ENCODE data around the gene DNAH17. TPM values are rescaled to one million over a fixed set of nuclear protein-coding genes. Genes with fewer than 3 reads are reported as not detected.

DNAH17 gene
- total RNA-seq, 1 experiment from 2014 or later, result 0.41 TPM

DNA sequence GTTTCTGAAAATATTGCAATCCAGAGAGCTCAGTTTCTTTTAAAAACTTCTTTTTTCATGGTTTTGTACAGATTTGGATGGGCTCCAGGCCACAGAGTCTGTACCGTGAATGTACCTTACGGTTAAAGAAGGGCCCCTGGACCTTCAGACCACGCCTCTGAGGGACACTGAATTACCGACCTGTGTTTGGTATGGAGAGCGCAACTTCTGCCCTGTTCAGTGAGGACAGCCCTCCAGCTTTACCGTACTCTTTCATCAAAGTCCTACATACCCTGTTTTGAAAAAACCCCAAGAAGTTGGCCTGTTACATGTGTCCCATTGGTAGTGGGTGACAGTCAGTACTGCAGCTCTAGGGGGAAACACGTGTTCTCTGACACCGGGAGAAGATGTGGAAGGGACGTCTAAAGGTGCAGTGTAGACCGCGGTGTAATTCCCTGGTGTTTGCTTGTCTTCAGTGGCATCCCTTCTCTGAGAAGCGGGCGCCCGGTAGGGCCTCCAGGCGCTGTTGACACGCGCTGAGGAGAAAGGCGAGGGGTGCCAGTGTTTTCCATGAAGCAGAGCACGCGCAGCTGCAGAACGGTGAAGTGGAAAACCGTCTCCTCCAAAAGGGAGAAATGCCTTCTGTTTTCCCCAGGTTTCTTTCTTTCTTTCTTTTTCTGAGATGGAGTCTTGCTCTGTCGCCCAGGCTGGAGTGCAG is 192.6 kb downstream of the DNAH17 start:
- DNase-seq (ENCODE audit: low read depth), result no peak
- in situ Hi-C loops (cut with HindIII; ENCODE audit: low pct_unique_long_range_greater_than_20kb, low sequenced_read_pairs), result no loop called here

DNA sequence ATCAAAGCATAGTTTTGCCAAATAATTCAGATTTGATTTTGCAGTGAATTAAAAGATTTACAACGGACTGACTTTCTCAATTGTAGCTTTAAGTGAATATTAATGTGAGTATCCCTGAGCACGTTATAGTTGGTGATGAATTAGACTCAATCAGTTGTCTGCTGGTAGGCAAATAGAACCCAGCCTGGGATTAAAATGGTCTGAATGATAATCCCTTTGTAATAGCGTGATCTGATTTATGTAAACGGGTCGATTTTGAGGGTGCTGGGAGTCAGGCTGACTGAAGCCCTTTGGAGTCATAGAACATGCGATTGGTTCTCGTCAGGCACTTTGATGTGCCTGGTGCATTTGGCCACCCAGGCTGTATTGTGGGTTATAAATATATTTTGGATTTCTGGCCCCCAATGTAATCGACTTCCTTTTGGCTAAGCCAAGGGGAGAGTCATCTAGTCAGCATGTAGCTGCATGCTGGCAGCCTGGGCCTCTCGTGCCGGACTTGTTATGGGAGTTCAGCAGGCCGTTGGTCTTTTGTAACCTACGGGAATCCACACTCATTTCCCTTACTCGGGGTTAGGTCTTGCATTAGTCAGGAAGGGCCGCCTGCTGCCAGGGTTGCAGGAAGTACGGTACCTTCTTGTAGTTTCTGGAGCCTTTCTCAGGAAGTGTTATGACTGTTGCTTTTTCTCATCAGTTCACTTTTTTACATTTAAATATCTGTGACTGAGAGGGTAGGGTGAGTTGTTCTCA is 193.3 kb downstream of the DNAH17 start:
- in situ Hi-C loops (cut with HindIII; ENCODE audit: low pct_unique_long_range_greater_than_20kb, low sequenced_read_pairs), result no loop called here
- no peak for DNase-seq (ENCODE audit: low read depth)

DNA sequence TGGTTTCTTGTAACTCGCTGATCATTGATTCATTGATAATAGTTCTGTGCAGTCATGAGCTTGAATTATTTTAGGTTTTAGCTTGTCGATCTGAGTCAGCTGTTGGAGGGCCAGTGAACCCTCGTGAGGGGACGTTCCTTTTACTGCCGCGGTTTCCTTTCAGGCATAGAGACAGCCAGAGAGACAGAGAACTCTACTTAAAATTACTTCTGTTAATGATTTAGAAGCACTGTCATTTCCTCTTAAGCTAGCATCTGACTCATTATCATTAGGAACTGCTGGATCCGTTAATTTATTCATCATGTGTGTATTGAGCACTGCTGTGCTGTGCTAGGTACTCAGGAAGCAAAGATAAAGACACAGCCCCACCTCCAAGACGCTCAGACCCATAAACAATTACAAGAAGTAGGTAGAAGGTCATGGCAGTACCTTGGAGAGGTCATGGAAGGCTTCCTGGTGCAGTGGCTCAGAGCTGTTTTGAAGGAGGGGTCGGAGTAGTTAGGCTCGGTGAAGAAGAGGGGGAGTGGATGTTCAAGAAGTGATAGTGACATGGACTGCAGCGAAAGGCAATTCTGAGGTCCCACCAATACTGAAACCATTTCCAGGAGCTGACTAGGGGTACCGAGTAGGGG is 195.5 kb downstream of the DNAH17 start:
- in situ Hi-C loops (cut with HindIII; ENCODE audit: low pct_unique_long_range_greater_than_20kb, low sequenced_read_pairs), result no loop called here
- DNase-seq (ENCODE audit: low read depth), result peak; percentile 87

DNA sequence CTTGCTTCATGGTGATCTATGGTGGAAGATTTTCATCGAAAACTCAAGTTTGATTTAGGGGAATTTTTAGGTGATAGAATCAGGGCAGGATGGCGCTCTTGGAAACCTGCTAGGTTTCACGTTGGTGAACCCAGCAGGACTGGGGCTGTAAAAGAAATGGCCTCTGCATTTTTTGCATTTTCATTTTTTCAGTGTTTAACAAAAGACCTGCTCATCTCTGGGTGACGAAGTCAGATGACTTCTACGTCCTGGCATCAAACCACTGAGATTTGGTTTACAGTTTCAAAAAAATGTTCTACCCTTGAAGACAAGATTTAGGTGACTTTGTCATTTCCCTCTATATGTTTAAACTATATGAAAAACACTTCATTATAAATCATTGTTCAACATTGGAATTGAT is 196.8 kb downstream of the DNAH17 start:
- DNase-seq (ENCODE audit: low read depth), result no peak
- in situ Hi-C loops (cut with HindIII; ENCODE audit: low pct_unique_long_range_greater_than_20kb, low sequenced_read_pairs), result no loop called here

DNA sequence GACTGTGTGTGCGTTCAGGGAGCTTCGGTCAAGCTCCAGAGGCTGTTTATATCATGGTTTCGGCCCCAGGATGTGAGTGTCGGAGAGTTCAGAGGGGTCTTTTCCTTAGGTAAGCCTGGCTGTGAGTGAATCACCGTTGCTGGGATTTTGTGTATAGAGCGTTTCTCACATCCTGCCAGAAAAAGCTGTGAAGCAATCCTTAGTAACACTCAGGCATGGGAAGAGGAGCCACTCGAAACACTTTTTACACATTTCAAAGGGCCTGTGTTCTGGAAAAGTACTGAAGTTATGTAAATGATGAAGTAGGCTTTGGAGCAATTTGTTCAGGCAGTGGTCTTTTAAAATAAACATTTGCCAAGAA is 198.1 kb downstream of the DNAH17 start:
- in situ Hi-C loops (cut with HindIII; ENCODE audit: low pct_unique_long_range_greater_than_20kb, low sequenced_read_pairs), result no loop called here
- DNase-seq (ENCODE audit: low read depth), result no peak

DNA sequence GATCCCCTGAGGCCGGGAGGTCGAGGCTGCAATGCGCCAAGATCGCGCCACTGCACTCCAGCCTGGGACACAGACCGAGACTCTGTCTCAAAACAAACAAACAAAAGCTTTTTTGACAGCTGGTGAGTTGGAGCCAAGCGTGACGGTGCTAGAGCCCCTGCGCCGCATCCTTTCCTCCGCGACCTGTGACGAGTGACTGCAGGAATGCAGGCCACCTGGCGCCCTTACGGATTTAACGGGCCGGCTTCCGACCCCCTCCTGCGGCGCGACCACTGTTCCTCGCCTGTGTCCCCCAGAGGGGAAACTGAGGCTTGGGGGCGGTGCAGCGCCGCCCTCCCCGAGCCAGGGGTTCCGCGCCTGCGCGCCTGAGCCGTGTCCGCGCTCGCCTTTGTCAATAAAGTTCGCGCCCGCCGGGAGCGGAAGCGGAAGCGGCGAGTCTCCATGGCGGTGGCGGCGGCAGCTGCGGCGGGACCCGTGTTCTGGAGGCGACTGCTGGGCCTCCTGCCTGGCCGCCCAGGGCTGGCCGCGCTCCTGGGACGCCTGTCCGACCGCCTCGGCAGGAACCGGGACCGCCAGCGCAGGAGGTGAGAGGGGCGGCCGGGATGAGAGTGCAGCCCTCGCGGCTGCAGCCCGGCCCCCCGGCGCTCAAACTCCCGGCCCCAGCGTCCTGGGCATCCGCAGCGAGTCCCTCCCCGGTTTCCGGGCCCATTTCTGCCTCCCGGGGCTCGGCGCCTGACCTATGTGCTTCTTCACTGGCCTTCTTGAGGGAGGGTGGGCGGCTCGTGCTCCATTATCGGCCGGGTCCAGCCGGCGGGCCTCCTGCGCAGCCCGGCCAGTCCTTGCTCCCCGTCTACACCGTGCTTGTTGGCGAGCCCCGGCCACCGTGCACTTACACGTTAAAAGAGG is 198.7 kb downstream of the DNAH17 start, which contains the start of gene PGS1:
Gene PGS1, plus strand, starts transcription at position 425 of the 906 bp plus-strand sequence. Its CDS starts 17 bp downstream, at position 442.
- in situ Hi-C loops (cut with HindIII; ENCODE audit: low pct_unique_long_range_greater_than_20kb, low sequenced_read_pairs), result no loop called here
- peak; percentile 92 for DNase-seq (ENCODE audit: low read depth)

DNA sequence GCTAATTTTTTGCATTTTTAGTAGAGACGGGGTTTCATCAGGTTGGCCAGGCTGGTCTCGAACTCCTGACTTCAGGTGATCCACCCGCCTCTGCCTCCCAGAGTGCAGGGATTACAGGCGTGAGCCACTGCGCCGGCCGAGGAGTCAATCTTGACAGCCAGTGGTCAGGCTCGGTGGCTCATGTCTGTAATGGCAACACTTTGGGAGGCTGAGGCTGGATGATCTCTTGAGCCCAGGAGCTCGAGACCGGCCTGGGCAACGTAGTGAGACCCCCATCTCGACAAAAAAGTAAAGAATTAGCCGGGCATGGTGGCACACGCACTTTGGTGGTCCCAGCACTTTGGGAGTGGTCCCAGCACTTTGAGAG is 199.4 kb downstream of the DNAH17 start:
- in situ Hi-C loops (cut with HindIII; ENCODE audit: low pct_unique_long_range_greater_than_20kb, low sequenced_read_pairs), result no loop called here
- DNase-seq (ENCODE audit: low read depth), result no peak

DNA sequence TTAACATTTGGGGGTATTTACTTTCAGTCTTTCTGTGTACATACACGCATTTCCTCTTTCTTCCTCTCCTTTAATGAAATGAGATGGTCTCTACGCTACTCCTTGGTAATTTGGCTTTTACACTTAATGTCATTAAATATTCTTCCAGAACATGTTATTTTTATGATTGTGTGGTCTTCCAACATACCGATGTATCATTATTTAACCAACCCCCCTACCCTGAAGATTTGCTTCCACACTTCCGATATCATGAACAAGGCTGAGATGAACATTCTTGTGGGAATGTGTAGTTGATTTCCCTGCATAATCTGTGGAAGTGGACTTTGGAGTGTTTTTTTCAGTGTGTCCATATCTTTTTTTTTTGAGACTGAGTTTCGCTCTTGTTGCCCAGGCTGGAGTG is 201.0 kb downstream of the DNAH17 start:
- in situ Hi-C loops (cut with HindIII; ENCODE audit: low pct_unique_long_range_greater_than_20kb, low sequenced_read_pairs), result no loop called here
- no peak for DNase-seq (ENCODE audit: low read depth)

DNA sequence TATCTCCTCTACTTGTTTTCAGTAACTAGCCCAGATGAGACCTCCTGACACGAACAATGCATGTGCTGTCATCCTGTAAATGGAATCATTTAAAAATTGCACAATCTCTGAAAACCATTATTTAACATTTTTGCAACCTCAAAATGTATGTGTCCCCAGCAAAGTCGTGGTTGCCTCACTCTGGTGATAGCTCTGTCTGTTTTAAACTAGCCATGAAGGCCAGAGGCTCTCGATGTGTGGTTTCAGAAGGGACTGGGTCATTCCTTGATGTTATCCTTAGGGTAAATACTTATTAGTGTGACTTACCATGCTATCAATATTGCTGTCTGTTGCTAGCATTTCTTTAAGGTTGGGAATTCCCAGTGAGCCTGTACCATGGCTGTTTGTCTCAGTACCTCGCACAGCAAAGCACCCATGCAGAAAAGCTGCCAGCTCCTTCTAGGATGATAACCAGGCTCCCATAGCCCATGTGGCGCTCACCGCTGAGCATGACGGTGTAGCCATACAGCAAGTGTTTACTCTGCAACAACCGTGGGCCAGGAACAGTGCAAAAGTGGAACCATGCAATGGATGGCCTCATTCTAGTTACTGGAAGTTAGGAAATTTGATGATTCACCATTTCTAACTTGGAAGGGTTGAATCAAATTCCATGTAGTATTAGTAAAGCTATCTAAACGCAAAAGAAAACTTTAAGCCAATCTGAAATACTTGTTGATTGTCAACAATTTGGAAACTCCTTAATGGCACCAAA is 201.6 kb downstream of the DNAH17 start:
- peak; percentile 88 for DNase-seq (ENCODE audit: low read depth)
- in situ Hi-C loops (cut with HindIII; ENCODE audit: low pct_unique_long_range_greater_than_20kb, low sequenced_read_pairs), result no loop called here

DNA sequence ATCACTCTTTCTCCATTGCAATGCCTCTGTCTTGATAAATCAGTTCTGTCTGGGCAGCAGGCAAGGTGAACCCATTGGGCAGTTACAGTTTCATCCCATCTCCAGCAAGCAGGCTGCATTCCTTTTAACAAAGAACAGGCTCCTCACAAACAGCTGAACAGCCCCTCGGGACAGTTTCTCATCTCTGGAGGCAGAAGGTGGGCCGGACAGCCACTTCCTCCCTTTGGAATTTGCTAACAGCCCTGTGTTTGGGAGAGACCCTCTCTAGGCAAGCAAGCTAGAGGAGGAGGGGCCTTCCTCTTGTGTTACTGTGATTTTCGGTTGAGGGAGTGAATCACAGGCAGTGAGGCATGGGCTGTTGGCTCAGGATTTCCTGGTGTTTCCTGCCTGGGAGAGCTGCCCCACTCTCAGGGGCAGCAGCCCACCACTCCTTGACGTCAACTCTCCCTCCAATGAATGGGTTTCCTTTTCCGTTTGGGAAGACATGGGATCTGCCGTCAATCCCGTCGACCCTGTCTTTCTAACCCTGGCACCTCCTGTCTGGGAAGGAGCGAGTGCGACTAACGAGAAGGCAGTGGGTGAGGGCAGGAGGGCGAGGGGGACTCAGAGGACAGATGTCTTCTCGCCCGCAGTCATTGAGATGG is 202.4 kb downstream of the DNAH17 start:
- DNase-seq (ENCODE audit: low read depth), result peak; percentile 73
- in situ Hi-C loops (cut with HindIII; ENCODE audit: low pct_unique_long_range_greater_than_20kb, low sequenced_read_pairs), result no loop called here

DNA sequence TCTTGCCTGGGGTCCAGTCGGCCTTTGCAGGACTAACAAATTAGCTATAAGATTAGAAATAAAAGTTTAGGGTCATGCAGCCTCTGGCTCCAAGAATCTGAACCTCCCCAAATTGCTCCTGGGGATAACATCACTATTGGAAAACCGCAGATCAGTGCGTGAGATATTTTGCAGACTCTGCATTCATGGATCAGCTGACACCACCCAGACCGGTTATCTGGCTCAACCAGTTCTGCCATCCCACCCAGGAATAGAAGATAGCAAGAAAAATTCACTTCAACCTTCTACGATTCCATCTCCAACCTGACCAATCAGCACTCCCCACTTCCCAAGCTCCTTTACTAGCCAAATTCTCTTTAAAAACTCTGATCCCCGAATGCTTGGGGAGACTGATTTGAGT is 203.0 kb downstream of the DNAH17 start:
- DNase-seq (ENCODE audit: low read depth), result no peak
- in situ Hi-C loops (cut with HindIII; ENCODE audit: low pct_unique_long_range_greater_than_20kb, low sequenced_read_pairs), result no loop called here

Other genes starting within 250 kb of the DNAH17 start
- 22.9 and 28.9 TPM in 2 replicates for gene SOCS3, start 217.3 kb downstream of the DNAH17 start, total RNA-seq (2014; rRNA removed; shearing (Covaris generic); ENCODE audit: low replicate concordance)
- gene PGS1, start 198.7 kb downstream of the DNAH17 start, total RNA-seq (2014; rRNA removed; shearing (Covaris generic); ENCODE audit: low replicate concordance), result 32.8 and 57.8 TPM in 2 replicates
- 52.6 and 58.0 TPM in 2 replicates for gene CYTH1, start 204.9 kb upstream of the DNAH17 start, total RNA-seq (2014; rRNA removed; shearing (Covaris generic); ENCODE audit: low replicate concordance)